GOT3 (cell line): Measurements from ENCODE around the gene VPS35L.
A peak's percentile ranks its signal among the peaks of the same experiment; 100 is the strongest.
"Not testable (repeated sequence)": the region's sequence is repeated elsewhere in the genome, so short reads cannot be mapped to it uniquely, and the experiment has no call there.

Source experiments
- DNase-seq: peaks from one replicate; lab custom pipeline; 2025; ENCODE audit warnings: mixed read lengths; lab: John Stamatoyannopoulos, UW

Gene VPS35L

GRCh38 chr16:19711643-19712042 lies 156.1 kb downstream of the VPS35L start:
- DNase-seq = no peak

DNA sequence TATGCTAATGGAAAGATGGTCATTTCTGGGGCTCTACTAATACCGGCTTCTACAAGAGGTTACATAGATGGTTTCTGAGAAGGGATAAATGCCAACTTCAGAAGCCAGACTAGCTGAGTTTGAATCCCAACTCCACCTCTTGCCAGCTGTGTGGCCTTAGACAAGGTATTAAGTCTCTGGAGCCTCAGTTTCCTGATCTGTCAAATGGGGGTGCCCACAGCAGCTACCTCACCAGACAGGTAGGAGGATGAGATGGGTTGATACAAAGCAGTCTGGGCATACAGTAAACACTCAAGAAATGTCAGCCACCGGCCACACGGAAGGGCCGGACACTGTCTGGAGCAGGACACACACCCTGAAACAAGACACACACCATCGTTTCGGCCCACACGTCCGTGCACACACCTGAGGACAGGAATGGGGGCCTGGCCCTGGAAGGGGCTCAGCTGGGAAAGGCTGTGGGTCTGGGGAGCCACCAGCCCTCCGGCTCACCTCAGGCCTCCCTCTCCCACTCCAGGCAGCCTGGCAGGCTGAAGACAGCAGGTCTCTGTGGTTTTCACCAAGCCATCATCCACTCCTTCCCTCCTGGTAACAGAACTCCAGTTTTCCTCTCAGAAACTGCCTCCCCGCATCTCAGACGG lies 157.0 kb downstream of the VPS35L start:
- no peak for DNase-seq

DNA sequence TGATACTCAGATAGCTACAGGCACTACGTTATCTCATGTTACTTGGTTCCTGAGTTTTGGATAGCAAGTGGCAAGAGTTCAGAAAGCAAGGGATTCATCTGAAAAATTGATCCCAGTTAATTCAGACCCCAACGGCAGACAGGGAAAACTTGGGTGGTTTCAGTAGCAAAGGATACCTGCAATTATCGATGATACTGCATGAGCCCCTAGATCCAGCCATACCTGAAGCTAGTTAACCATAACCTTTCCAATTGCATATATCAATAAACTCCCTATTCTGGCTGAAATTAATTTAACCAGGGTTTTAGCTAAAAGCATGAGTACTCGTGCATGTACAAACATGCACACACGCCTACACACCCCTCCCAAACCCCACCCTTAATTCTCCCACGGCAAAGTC lies 158.2 kb downstream of the VPS35L start:
- no peak for DNase-seq

- DNase-seq = no peak
Measured at GRCh38 chr16:19715566-19715965, 160.1 kb downstream of the VPS35L start.

DNA sequence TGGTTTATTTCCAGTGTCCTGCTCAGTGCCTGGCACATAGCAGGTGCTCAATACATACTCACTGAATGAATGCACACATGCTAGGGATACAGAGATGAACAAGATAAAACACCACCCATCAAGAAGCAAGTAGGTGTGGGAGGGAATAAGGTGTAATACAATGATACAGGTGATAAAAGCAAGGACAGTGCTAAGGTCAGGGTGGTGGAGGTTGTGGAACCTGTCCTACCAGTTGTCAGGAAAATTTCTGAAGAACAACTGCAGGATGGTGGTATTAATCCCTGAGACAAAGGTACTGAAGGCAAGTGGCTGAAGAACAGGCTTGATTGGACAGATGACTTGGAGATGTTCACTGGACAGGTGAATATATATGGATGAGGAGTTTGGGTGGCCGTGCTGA lies 160.7 kb downstream of the VPS35L start:
- no peak for DNase-seq

GRCh38 chr16:19716728-19717127 lies 161.2 kb downstream of the VPS35L start:
- DNase-seq = not testable (repeated sequence)

DNA sequence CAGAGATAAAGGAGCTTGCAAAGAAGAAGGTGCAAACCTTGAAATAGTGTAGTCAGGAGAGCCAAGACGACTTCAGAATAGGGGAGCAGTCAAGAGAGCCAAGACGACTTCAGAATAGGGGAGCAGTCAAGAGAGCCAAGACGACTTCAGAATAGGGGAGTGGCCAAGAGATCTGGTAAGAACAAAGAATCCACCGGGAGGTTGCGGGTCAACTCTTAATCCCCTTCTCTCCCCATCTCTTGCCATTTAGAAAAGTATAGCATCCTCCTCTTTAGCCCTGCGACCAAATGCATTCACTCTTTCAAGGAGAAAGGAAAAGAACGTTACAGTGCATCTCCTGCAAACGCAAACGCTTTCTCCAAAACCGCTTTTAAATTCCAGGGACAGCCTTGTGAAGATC lies 161.8 kb downstream of the VPS35L start:
- DNase-seq = no peak

GRCh38 chr16:19717741-19718623 lies 162.5 kb downstream of the VPS35L start, which contains the start of the genes IQCK and KNOP1:
IQCK (plus strand) TSS chr16:19718271; CDS start chr16:19718307, 36 bp downstream.
KNOP1 (minus strand) TSS chr16:19718227; CDS start chr16:19715035, 3,192 bp downstream.
- DNase-seq = peak; percentile 59

DNA sequence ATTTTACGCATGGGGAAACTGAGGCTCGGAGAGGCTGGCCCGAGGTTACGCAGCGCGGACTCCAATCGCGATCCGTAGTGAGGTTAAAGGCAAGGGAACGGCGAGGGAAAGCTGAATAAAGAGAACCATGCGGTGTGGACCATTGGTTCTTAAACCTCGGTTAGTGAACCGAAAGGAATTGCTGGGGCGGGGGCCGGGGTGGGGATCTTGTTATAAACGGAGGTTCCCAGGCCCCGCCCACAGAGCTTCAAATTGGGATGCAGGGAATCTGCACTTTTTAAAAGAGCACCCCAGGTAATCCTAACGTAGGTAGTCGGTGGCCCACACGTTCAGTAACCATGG lies 163.1 kb downstream of the VPS35L start:
- DNase-seq = no peak

GRCh38 chr16:19722269-19722952 lies 166.9 kb downstream of the VPS35L start:
- DNase-seq = no peak

- DNase-seq = no peak
Measured at GRCh38 chr16:19722981-19723380, 167.5 kb downstream of the VPS35L start.

DNA sequence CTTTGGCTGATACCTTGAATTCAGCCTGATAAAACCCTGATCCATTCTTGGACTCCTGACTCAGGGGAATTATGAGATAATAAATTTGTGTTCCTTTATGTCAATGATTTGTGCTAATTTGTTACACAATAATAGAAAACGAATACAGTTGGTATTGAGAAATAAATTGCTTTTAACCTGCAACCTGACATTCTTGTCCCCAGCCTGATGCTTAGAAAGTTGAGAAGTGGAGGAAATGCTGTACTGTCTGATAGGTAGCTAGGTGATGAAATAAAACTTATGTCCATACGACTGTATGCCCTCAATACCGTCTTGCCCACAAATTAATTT lies 173.1 kb downstream of the VPS35L start:
- no peak for DNase-seq

DNA sequence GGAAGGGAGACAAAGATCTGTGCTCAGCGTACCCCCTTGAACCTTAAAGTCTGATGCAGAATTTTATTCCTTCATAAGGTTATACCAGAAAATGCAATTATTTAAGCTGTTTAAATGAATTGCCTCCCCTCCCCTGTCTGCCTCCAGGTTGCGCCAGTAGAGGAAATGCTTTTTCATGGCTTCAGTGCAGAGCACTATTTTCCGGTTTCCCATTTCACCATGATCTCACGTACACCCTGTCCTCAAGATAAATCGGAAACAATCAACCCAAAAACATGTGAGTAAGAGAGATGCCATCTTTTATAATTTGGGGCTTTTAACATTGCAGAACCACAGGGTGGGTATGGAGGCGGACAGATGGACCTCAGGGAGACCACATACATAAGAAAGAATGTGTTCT lies 178.0 kb downstream of the VPS35L start:
- no peak for DNase-seq

DNA sequence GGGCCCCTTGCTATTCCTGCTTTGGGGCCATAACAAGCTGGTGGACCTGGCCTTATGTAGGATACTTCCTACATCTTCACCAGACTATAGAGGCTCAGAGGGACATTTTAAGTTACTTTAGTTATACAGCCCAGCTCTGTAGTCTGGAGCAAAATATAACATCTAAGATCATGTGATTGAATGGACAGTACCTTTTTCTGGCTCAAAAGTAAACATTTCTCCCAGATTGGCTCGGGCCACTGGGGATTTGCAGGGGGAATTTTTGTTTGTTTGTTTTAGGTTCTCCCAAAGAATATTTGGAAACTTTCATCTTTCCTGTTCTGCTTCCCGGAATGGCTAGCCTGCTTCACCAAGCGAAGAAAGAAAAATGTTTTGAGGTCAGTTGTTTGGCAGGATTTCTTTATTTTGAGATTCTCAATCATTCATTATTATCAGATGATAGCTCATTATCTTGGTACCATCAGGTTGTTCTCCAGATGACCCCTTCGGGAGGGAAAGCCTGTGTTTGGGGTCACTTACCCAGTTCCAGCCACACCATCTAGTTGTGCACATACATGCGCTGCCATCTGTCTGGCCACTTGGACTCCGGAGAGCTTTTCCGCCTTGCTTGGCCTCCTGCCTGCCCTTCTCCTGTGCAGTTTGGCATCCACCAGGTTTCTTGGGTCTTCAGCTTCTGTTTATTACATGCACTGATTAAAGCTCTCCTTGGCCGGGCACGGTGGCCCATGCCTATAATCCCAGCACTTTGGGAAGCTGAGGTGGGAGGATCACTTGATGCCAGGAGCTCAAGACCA lies 179.8 kb downstream of the VPS35L start:
- no peak for DNase-seq

GRCh38 chr16:19737306-19738038 lies 182.0 kb downstream of the VPS35L start:
- DNase-seq = no peak

DNA sequence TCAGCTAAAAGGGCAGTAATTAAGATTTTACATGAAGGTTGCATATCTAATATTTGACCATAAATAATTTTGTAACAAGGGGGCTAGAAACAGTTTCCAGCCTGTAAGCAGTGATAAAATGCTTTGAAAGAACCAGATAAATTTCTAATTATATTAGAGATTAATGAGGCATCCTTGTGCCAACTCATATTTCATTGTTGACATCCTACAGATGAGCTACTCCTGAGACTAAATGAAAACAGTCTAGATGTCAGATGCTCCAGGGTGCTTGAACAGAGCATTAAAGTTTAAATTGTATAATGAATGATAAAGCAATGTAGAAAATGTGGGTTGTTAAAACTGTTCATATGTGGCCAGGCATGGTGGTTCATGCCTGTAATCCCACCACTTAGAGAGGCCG lies 185.9 kb downstream of the VPS35L start:
- DNase-seq = no peak

- no peak for DNase-seq
Measured at GRCh38 chr16:19743816-19744159, 188.3 kb downstream of the VPS35L start.

DNA sequence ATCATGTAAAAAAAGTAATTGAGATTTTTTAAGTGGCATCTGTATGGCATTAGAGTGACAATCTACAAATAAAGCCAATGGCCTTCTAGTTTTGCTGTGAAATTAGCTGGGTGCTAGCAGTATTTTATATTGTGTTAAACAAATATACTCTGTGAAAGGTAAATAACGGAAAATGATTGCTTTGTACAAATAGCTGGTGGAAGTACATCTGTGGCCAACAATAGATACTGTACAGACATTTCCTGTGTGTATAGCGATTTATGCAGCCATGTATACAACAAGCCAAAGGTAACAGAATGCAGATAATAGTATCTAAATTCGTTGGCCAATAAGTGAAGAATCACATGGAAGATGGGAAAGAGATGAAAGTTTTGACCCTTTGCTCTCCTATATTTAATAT lies 189.2 kb downstream of the VPS35L start:
- no peak for DNase-seq

DNA sequence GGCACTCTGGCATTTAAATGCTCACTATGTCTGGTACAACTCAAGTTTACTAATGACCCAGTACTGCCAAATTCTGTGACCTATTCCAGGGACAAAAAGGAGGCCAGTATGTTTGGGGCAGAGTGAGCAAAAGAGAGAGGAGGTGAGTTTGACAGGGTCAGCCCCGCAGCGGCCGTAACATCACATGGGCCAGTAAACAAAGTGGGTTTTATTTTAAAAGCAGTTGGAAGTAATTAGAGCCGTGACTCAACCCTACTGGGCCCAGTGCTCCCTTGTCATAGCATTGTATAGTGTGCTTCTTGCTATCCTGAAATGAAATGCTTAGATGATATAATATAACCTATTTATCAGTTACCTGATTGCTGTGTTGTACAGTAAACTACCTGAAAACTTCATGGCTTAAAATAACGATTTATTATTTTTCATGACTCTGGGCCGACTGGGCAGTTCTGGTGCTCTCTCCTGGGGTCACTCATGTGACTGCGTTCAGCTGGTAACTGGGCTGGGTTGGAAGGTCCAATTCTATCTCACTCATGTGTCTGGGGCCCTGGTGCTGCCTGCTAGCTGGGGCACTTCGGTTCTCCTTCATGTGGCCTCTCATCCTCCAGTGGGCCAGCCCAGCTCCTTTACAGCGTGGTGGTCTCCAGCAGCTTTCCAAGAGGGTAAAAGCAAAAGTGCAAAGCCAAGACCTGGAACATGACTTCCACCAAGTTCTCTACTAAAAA lies 189.9 kb downstream of the VPS35L start:
- DNase-seq = no peak

DNA sequence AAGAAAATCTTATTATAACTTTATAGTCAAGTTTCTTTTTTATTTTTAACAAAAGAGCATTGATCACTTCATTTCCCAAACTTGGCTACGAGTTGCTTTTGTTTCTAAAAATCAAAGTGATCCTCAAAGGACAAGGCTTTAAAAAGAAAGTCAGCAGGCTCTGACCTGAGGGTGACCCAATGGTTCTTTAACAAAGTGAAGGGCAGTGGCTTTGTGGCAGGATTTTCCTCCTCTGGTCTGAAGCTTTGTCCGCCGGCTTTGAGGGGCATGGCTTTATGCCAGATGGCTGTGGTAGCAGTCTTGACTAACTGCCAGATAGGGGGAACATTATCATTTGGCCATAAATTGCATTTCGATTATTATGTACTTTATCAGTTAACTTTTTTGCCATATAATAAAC lies 191.1 kb downstream of the VPS35L start:
- no peak for DNase-seq
